ENCODE data around the gene PINLYP.
"Not testable (repeated sequence)": the region's sequence is repeated elsewhere in the genome, so short reads cannot be mapped to it uniquely, and the experiment has no call there.

The PINLYP gene

GRCh38 chr19:43575156-43575950, at the start of gene PINLYP, which contains the start of gene XRCC1:
TSS of gene PINLYP (plus strand) at chr19:43575801. CDS start at chr19:43577192, 1,391 bp downstream.
TSS of gene XRCC1 (minus strand) at chr19:43575527. CDS start at chr19:43575458, 69 bp downstream.
- peak; percentile 97 for DNase-seq

GRCh38 chr19:43525836-43526771, 49.5 kb upstream of the PINLYP start:
- DNase-seq, result no peak

- DNase-seq, result peak; percentile 53
These were observed 48.4 kb upstream of the PINLYP start, which contains the start of gene ETHE1 for GRCh38 chr19:43526884-43527859. TSS of gene ETHE1 (minus strand) at chr19:43527201. CDS start at chr19:43527177, 24 bp downstream.

- DNase-seq, result no peak
These were observed 47.6 kb upstream of the PINLYP start for GRCh38 chr19:43527860-43528622.

- no peak for DNase-seq
These were observed 43.0 kb upstream of the PINLYP start for GRCh38 chr19:43532571-43532961.

GRCh38 chr19:43532962-43533545, 42.5 kb upstream of the PINLYP start, which contains the start of gene ZNF575:
TSS of gene ZNF575 (plus strand) at chr19:43533188. CDS start at chr19:43534423, 1,235 bp downstream.
- peak; percentile 89 for DNase-seq

- DNase-seq, result peak; percentile 97
These were observed 41.9 kb upstream of the PINLYP start for GRCh38 chr19:43533546-43534304.

- no peak for DNase-seq
These were observed 41.2 kb upstream of the PINLYP start for GRCh38 chr19:43534305-43534815.

GRCh38 chr19:43534816-43535761, 40.5 kb upstream of the PINLYP start:
- DNase-seq, result no peak

GRCh38 chr19:43538922-43539321, 36.7 kb upstream of the PINLYP start:
- no peak for DNase-seq

GRCh38 chr19:43540381-43540780, 35.2 kb upstream of the PINLYP start:
- DNase-seq, result no peak

GRCh38 chr19:43541920-43542650, 33.5 kb upstream of the PINLYP start:
- DNase-seq, result no peak

- DNase-seq, result no peak
These were observed 31.5 kb upstream of the PINLYP start for GRCh38 chr19:43544077-43544476.

GRCh38 chr19:43545276-43545675, 30.3 kb upstream of the PINLYP start:
- no peak for DNase-seq

- DNase-seq, result no peak
These were observed 29.6 kb upstream of the PINLYP start for GRCh38 chr19:43545981-43546380.

GRCh38 chr19:43546581-43546980, 29.0 kb upstream of the PINLYP start:
- DNase-seq, result no peak

GRCh38 chr19:43547926-43548325, 27.7 kb upstream of the PINLYP start:
- not testable (repeated sequence) for DNase-seq

- no peak for DNase-seq
These were observed 26.9 kb upstream of the PINLYP start for GRCh38 chr19:43548706-43549105.
